Epithelial cell of prostate (primary cell): Measurements from ENCODE around the gene CACNG8.
"Not testable (repeated sequence)": the region's sequence is repeated elsewhere in the genome, so short reads cannot be mapped to it uniquely, and the experiment has no call there.

ENCODE experiments used
- DNase-seq: peaks from one replicate; pipeline ENCODE4 v3.0.0-alpha.2; 2011; ENCODE audit warnings: low read depth, low spot score
- H3K27ac ChIP-seq: fragments of 450-650 bp; 2 replicates; pipeline ENCODE4 v1.5.1; 2017; ENCODE audit warnings: mild to moderate bottlenecking

The CACNG8 gene

DNA sequence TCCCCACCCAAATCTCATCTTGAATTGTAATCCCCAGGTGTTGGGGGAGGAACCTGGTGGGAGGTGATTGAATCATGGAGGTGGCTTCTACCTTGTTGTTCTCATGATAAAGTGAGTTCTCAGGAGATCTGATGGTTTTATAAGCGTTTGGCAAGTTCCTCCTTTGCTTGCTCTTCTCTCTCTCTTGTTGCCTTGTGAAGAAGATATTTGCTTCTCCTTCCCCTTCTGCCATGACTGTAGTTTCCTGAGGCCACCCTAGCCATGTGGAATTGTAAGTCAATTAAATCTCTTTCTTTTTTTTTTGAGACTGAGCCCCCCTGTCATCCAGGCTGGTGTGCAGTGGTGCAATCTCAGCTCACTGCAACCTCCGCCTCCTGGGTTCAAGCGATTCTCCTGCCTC, 66.6 kb downstream of the CACNG8 start:
- H3K27ac ChIP-seq: no peak overlapping the region
- DNase-seq: no peak

DNA sequence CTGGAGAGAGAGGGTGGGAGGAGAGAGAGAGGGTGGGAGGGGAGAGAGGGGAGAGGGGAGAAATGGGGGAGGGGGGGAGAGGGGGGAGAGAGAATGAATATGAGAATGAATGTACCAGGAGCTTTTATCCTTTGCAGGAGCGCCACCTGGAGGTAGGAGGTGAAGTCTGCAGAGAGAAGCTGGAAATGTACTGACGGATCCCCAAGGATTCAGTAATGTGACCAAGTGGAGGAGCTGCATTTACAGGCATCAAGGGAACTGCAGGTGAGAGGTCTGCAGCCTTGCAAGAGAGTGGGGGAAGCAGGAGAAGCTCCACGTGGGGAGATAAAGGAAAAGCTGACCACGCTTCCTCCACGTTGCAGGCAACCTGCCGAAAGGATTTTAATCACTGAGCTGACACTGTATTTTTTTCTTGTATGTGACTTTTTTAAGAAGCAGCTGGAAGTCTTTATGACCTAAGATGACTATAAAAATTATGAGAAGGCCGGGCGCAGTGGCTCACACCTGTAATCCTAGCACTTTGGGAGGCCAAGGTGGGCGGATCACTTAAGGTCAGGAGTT, 67.3 kb downstream of the CACNG8 start:
- H3K27ac ChIP-seq: no peak overlapping the region
- no peak for DNase-seq

DNA sequence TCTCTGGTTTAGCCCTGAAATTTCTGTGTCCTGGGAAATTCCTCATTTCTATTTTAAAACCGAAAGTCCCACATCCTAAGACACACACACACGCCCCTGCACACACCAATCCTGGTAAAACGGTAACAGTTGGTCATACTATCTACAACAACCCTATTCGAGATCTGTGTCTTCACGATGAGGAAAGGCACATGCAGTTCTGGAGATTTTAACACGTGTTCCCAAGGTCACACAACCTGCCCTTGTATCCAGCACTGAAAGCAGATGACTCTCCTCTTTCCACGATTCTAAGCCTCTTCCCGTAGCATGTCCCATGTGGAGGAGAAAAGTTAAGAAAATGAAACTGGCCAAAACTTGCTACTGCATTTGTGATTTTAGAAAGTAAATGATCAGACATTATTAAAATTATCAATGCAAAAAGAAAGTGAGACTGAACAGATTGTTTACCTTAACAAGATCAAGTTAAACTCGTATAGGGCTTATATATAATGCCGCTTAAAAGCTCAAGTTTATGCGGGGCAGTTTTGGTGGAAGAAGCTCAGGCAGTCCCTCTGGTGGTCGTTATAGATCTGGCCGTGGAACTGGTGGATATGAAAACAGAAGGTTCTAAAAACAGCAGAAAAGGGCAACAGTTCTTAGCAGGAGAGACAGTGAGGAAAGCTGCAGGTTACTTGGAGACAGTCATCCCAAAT, 68.3 kb downstream of the CACNG8 start:
- H3K27ac ChIP-seq: no peak overlapping the region
- no peak for DNase-seq

DNA sequence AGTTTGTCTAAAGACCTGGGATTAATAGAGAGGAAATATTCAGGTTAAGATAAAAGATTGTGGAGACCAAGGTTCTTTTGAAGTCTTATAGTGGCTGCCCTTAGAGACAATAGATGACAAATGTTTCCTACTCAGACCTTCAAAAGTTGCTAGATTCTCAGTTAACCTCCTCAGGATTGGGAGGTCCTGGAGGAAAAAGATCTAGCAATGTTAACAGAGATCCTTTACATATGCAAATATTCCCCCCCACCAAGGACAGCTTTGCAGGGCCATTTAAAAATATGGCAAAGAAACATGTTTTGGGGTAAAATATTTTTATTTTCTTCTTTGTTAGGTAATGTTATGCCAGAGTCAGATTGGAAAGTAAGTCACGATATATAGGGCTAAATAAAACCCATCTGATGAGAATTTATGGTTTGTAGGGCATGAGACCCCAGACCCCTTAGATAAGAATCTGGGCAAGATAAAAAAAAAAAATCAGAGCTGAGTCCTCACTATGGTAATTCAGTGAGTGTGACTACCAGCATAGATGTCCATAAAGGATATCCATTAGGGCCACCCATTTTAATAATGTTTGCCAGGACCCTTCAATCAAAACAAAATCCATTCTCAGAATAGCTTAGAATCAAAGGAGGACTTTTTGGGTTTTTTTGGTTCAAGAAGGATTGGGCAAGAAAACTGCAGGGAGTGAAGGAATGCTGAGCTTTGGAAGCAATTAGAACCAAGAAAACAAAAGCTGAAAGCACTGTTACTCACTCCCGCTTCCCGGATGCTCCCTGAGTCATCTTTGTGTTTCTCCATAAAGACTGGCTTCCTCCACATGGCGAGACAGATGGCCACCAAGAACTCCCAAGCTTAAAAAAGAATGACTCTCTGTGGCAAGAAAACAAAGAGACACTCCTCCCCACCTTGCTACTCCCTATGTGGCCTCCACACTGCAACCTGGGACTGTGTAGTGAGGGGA, 72.8 kb downstream of the CACNG8 start:
- peak; percentile 20 for DNase-seq
- H3K27ac ChIP-seq: peak overlapping the region; percentile 35

DNA sequence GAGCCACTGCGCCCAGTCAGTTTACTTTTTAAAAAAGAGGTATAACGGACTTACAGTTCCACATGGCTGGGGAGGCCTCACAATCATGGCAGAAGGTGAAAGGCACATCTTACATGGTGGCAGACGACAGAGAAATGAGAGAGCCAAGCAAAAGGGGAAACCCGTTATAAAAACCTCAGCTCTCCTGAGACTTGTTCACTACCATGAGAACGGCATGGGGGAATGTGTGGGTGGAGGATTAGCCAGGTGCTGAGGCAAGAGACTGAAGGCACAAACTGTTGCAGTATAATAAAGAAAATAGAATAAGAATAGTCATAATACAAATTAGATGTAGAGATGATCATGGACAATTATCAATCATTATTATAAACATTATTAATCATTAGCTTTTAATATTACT, 73.8 kb downstream of the CACNG8 start:
- DNase-seq, H3K27ac ChIP-seq: not testable (repeated sequence)
